DMS 273 (cell line): ENCODE data around the gene ASCL4.

Experiments
- DNase-seq: peaks from one replicate; lab custom pipeline; 2025; ENCODE audit not compliant: unreplicated experiment; lab: John Stamatoyannopoulos, UW

Gene ASCL4

GRCh38 chr12:107778383-107779025 lies 4.0 kb downstream of the ASCL4 start:
- no peak for DNase-seq

- no peak for DNase-seq
These were observed 4.8 kb downstream of the ASCL4 start for GRCh38 chr12:107779077-107779831.

GRCh38 chr12:107780298-107780697 lies 5.8 kb downstream of the ASCL4 start:
- DNase-seq, result no peak

- DNase-seq, result no peak
These were observed 7.6 kb downstream of the ASCL4 start for GRCh38 chr12:107782067-107782466.

GRCh38 chr12:107783406-107784376 lies 9.2 kb downstream of the ASCL4 start:
- no peak for DNase-seq

GRCh38 chr12:107788281-107788680 lies 13.8 kb downstream of the ASCL4 start:
- no peak for DNase-seq

- DNase-seq, result no peak
These were observed 14.4 kb downstream of the ASCL4 start for GRCh38 chr12:107788690-107789458.

GRCh38 chr12:107791465-107792089 lies 17.1 kb downstream of the ASCL4 start:
- no peak for DNase-seq

- DNase-seq, result no peak
These were observed 19.9 kb downstream of the ASCL4 start for GRCh38 chr12:107794451-107794850.

- no peak for DNase-seq
These were observed 24.1 kb downstream of the ASCL4 start for GRCh38 chr12:107798580-107798979.

GRCh38 chr12:107801150-107801549 lies 26.6 kb downstream of the ASCL4 start:
- no peak for DNase-seq

- no peak for DNase-seq
These were observed 28.6 kb downstream of the ASCL4 start for GRCh38 chr12:107803092-107803491.

- DNase-seq, result no peak
These were observed 31.1 kb downstream of the ASCL4 start for GRCh38 chr12:107805488-107806180.

GRCh38 chr12:107807471-107808150 lies 33.1 kb downstream of the ASCL4 start:
- no peak for DNase-seq

- DNase-seq, result no peak
These were observed 42.7 kb downstream of the ASCL4 start for GRCh38 chr12:107817250-107817649.

GRCh38 chr12:107818984-107819383 lies 44.5 kb downstream of the ASCL4 start:
- DNase-seq, result no peak

- DNase-seq, result no peak
These were observed 47.9 kb downstream of the ASCL4 start for GRCh38 chr12:107822356-107822755.
